Measurements from ENCODE around the gene MTARC2. TPM values are rescaled to one million over a fixed set of nuclear protein-coding genes. Genes with fewer than 3 reads are reported as not detected.
"Not testable (repeated sequence)": the region's sequence is repeated elsewhere in the genome, so short reads cannot be mapped to it uniquely, and the experiment has no call there.

Gene MTARC2
- polyA plus RNA-seq, 6 donors from 2014 or later: 2.4 to 23.7 (median 4.0) TPM

- not testable (repeated sequence) for ATAC-seq (ENCODE audit: low read depth in 2 of 2); H3K36me3 Mint-ChIP-seq; H3K9me3 Mint-ChIP-seq; DNase-seq; H3K27ac Mint-ChIP-seq; H3K4me3 Mint-ChIP-seq
- Mint-ChIP-seq H3K4me1 (peaks cover 0 to 20% (median 14%) of the 10 kb centered on the region in 3 donors), H3K27me3 (peaks cover 4 to 27% (median 9%) of the 10 kb centered on the region in 3 donors)
Observed at GRCh38 chr1:220736283-220736682, 11.8 kb upstream of the MTARC2 start.

GRCh38 chr1:220741349-220741748 lies 6.8 kb upstream of the MTARC2 start:
- H3K27me3 Mint-ChIP-seq: peaks cover 28 to 61% (median 29%) of the 10 kb centered on the region in 3 donors

GRCh38 chr1:220741825-220742224 lies 6.3 kb upstream of the MTARC2 start:
- Mint-ChIP-seq H3K4me3 (no peak overlapping the region), H3K4me1 (no peaks in the 10 kb centered on the region), H3K27me3 (peaks cover 32 to 63% (median 33%) of the 10 kb centered on the region in 3 donors), H3K27ac (no peak overlapping the region), H3K36me3 (no peaks in the 10 kb centered on the region), H3K9me3 (no peaks in the 10 kb centered on the region)
- no peak for DNase-seq
- no peak for ATAC-seq (ENCODE audit: low read depth in 2 of 2)

More at GRCh38 chr1:220741349-220741748, 6.8 kb upstream of the MTARC2 start:
- H3K9me3 Mint-ChIP-seq: no peaks in the 10 kb centered on the region
- H3K4me3 Mint-ChIP-seq: no peak overlapping the region
- ATAC-seq (ENCODE audit: low read depth in 2 of 2): no peak
- DNase-seq: no peak
- no peaks in the 10 kb centered on the region for H3K36me3 Mint-ChIP-seq
- H3K27ac Mint-ChIP-seq: no peak overlapping the region
- H3K4me1 Mint-ChIP-seq: no peaks in the 10 kb centered on the region

- Mint-ChIP-seq H3K36me3 (no peaks in the 10 kb centered on the region), H3K4me1 (peaks cover 0 to 5% (median under 1%) of the 10 kb centered on the region in 3 donors), H3K4me3 (no peak overlapping the region), H3K9me3 (no peaks in the 10 kb centered on the region), H3K27me3 (peaks cover 37 to 63% (median 40%) of the 10 kb centered on the region in 3 donors), H3K27ac (no peak overlapping the region)
- DNase-seq (no peak), ATAC-seq (ENCODE audit: low read depth in 2 of 2) (no peak)
Observed at GRCh38 chr1:220742520-220742919, 5.6 kb upstream of the MTARC2 start.

- Mint-ChIP-seq H3K27me3 (peaks cover 59 to 70% (median 66%) of the 10 kb centered on the region in 3 donors), H3K4me3 (peak overlapping the region in 3 of 8 donors; percentile 40 to 80 (median 80)), H3K36me3 (no peaks in the 10 kb centered on the region), H3K9me3 (no peaks in the 10 kb centered on the region), H3K4me1 (peaks cover 4 to 29% (median 6%) of the 10 kb centered on the region in 3 donors), H3K27ac (no peak overlapping the region)
- DNase-seq: no peak
- ATAC-seq (ENCODE audit: low read depth in 2 of 2): no peak
Observed at GRCh38 chr1:220746851-220747250, 1.3 kb upstream of the MTARC2 start.

- DNase-seq (no peak), ATAC-seq (ENCODE audit: low read depth in 2 of 2) (peak in 1 of 2 donors; percentile 14)
- Mint-ChIP-seq H3K4me1 (peaks cover 4 to 29% (median 6%) of the 10 kb centered on the region in 3 donors), H3K36me3 (no peaks in the 10 kb centered on the region), H3K27ac (peak overlapping the region in 2 of 6 donors; percentile 27 to 53), H3K4me3 (peak overlapping the region; percentile 72 to 91 (median 80)), H3K9me3 (no peaks in the 10 kb centered on the region), H3K27me3 (peaks cover 59 to 70% (median 68%) of the 10 kb centered on the region in 3 donors)
Observed at GRCh38 chr1:220747437-220748088, 559 bp upstream of the MTARC2 start.

- H3K4me1 Mint-ChIP-seq: peaks cover 4 to 31% (median 6%) of the 10 kb centered on the region in 3 donors
- no peaks in the 10 kb centered on the region for H3K36me3 Mint-ChIP-seq
- H3K4me3 Mint-ChIP-seq: peak overlapping the region; percentile 74 to 93 (median 79)
- peaks cover 57 to 72% (median 58%) of the 10 kb centered on the region in 3 donors for H3K27me3 Mint-ChIP-seq
- DNase-seq: no peak
- H3K27ac Mint-ChIP-seq: no peak overlapping the region
- no peaks in the 10 kb centered on the region for H3K9me3 Mint-ChIP-seq
- no peak for ATAC-seq (ENCODE audit: low read depth in 2 of 2)
Observed at GRCh38 chr1:220748936-220749335, 814 bp downstream of the MTARC2 start.

GRCh38 chr1:220750131-220750515 lies 2.0 kb downstream of the MTARC2 start:
- no peaks in the 10 kb centered on the region for H3K36me3 Mint-ChIP-seq
- H3K27ac Mint-ChIP-seq: no peak overlapping the region
- peaks cover 4 to 31% (median 6%) of the 10 kb centered on the region in 3 donors for H3K4me1 Mint-ChIP-seq
- peaks cover 57 to 66% (median 58%) of the 10 kb centered on the region in 3 donors for H3K27me3 Mint-ChIP-seq
- H3K4me3 Mint-ChIP-seq: no peak overlapping the region
- peaks cover 0 to 1% (median 0%) of the 10 kb centered on the region in 7 donors for H3K9me3 Mint-ChIP-seq
- no peak for DNase-seq
- ATAC-seq (ENCODE audit: low read depth in 2 of 2): no peak

- Mint-ChIP-seq H3K27me3 (peaks cover 52 to 60% (median 57%) of the 10 kb centered on the region in 3 donors), H3K36me3 (no peaks in the 10 kb centered on the region), H3K27ac (no peak overlapping the region)
Observed at GRCh38 chr1:220751111-220751510, 3.0 kb downstream of the MTARC2 start.

GRCh38 chr1:220754212-220754917 lies 6.2 kb downstream of the MTARC2 start:
- Mint-ChIP-seq H3K4me1 (peaks cover 0 to 13% (median 0%) of the 10 kb centered on the region in 3 donors), H3K4me3 (no peak overlapping the region), H3K36me3 (no peaks in the 10 kb centered on the region), H3K27ac (peak overlapping the region in 1 of 6 donors; percentile 57), H3K9me3 (peaks cover 0 to 3% (median 0%) of the 10 kb centered on the region in 7 donors), H3K27me3 (peaks cover 35 to 43% (median 37%) of the 10 kb centered on the region in 3 donors)
- ATAC-seq (ENCODE audit: low read depth in 2 of 2): no peak
- DNase-seq: no peak

More at GRCh38 chr1:220751111-220751510, 3.0 kb downstream of the MTARC2 start:
- no peak for ATAC-seq (ENCODE audit: low read depth in 2 of 2)
- peaks cover 4 to 31% (median 6%) of the 10 kb centered on the region in 3 donors for H3K4me1 Mint-ChIP-seq
- peaks cover 0 to 3% (median 0%) of the 10 kb centered on the region in 7 donors for H3K9me3 Mint-ChIP-seq
- H3K4me3 Mint-ChIP-seq: no peak overlapping the region
- no peak for DNase-seq

- no peaks in the 10 kb centered on the region for H3K36me3 Mint-ChIP-seq
- no peak overlapping the region for H3K4me3 Mint-ChIP-seq
- peaks cover 0 to 3% (median 0%) of the 10 kb centered on the region in 7 donors for H3K9me3 Mint-ChIP-seq
- DNase-seq (no peak), ATAC-seq (ENCODE audit: low read depth in 2 of 2) (no peak)
- no peak overlapping the region for H3K27ac Mint-ChIP-seq
- H3K27me3 Mint-ChIP-seq: peaks cover 34 to 43% (median 37%) of the 10 kb centered on the region in 3 donors
- peaks cover 0 to 7% (median 0%) of the 10 kb centered on the region in 3 donors for H3K4me1 Mint-ChIP-seq
Observed at GRCh38 chr1:220754918-220755295, 6.8 kb downstream of the MTARC2 start.

- Mint-ChIP-seq H3K36me3 (no peaks in the 10 kb centered on the region), H3K27ac (no peak overlapping the region), H3K9me3 (peaks cover 0 to 3% (median 0%) of the 10 kb centered on the region in 7 donors), H3K27me3 (peaks cover 33 to 39% (median 37%) of the 10 kb centered on the region in 3 donors), H3K4me3 (no peak overlapping the region), H3K4me1 (peaks cover 0 to 5% (median 0%) of the 10 kb centered on the region in 3 donors)
- no peak for DNase-seq
- no peak for ATAC-seq (ENCODE audit: low read depth in 2 of 2)
Observed at GRCh38 chr1:220755309-220755708, 7.2 kb downstream of the MTARC2 start.

GRCh38 chr1:220757441-220757840 lies 9.3 kb downstream of the MTARC2 start:
- H3K4me3 Mint-ChIP-seq: no peak overlapping the region

More at GRCh38 chr1:220757441-220757840, 9.3 kb downstream of the MTARC2 start:
- Mint-ChIP-seq H3K4me1 (peaks cover 0 to 2% (median 0%) of the 10 kb centered on the region in 3 donors), H3K36me3 (no peaks in the 10 kb centered on the region), H3K27me3 (peaks cover 19 to 31% (median 20%) of the 10 kb centered on the region in 3 donors), H3K9me3 (peaks cover 0 to 3% (median 0%) of the 10 kb centered on the region in 7 donors), H3K27ac (no peak overlapping the region)
- DNase-seq: no peak
- no peak for ATAC-seq (ENCODE audit: low read depth in 2 of 2)

Measured in naive B cell (primary cell).